ENCODE measurements around the gene AIG1.
"Not testable (repeated sequence)": the region's sequence is repeated elsewhere in the genome, so short reads cannot be mapped to it uniquely, and the experiment has no call there.

The AIG1 gene

DNA sequence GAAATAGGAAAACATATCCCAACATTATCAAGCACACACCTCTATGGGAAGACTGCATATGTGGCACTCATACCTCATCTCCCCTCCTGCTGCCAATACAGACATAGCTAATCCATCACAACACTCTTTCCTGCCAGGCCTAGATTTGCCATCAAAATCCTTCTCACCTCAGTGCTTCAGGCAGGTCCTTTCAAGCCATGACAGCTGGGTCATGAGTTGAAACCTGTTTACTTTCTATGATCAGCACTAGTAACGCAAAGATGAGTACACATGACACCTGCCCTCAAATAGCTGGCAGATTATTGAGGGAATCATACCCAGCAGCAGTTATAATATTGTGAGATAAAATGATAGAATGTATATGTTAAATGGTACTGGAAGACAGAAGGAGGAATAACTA, 183.1 kb downstream of the AIG1 start:
- no peak for DNase-seq

- no peak for DNase-seq
Measured at GRCh38 chr6:143245656-143246055, 185.0 kb downstream of the AIG1 start.

- DNase-seq: not testable (repeated sequence)
Measured at GRCh38 chr6:143246166-143246775, 185.6 kb downstream of the AIG1 start.

DNA sequence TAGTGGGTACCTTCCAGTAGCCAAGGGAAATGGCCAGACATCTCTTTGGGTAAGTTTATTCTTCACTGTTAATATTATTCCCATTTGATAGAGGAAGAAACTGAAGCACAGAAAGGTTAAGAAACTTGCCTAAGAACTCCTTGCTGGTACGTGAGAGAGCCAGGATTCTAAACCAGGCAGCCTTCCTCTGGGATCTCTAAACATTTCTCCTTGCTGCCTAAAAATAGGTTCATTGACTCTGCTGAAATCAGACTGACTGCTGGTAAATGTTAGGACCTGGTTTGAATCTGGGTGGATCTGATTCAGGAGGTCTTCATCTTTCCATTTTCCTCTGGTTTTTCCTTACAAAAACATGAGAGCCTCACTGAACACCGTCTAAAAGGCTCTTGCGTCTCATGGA, 186.9 kb downstream of the AIG1 start:
- no peak for DNase-seq

DNA sequence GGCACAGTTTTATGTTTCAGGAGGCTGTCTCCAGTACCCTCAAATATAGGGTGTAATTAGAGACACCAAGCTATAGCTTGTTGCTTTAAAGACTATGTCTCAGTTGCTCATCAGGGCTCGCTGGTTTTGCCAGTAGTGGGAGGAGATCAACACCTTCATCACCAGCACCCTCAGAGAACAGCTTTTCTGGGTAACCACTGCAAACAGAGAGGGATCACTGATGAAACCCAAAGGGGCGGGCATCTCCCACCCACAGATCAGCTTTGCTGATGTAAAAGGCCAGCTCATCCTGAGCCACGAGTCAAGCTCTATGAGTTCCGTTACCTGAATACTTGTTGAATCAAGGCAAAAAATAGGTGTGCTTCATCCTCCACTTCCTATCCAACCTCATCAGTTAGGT, 187.7 kb downstream of the AIG1 start:
- DNase-seq: peak; percentile 5 to 18

- no peak for DNase-seq
Measured at GRCh38 chr6:143251288-143251687, 190.6 kb downstream of the AIG1 start.

DNA sequence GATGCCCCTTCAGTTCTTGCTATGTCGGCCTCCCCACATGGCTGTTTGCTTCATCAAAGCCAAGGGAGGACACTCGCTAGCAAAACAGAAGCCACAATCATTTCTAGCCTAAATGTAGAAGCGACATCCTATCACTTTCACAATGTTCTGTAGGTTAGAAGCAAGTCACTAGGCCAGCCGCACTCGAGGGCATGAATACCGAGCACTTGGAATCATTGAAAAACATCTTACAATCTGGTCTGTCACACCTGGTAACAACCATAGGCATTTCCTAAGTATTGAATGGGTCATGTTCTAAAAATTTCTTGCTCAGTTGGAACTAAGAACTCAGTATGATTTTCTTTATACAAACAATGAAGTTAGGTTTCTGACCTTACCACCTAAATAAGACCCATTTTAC, 192.3 kb downstream of the AIG1 start:
- no peak for DNase-seq

DNA sequence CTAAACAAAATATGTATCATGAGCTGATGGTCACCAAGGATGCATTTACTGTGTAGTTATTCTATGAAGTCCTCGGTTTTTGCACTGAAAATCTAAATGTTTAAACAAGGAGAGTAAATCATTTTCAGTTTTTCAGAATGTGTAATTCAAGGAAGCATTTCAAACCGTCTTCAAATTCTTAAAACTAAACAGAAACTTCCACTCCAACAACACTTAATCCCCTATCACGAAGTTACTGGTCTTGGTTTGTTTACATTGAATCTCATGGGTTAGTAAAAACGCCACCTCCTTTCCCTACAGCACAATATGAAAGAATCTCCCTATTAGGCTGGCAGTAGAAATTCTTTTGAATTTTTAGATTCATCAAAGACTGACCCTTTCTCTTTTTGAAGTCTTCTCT, 192.9 kb downstream of the AIG1 start:
- no peak for DNase-seq

GRCh38 chr6:143258945-143259344, 198.3 kb downstream of the AIG1 start:
- no peak for DNase-seq

DNA sequence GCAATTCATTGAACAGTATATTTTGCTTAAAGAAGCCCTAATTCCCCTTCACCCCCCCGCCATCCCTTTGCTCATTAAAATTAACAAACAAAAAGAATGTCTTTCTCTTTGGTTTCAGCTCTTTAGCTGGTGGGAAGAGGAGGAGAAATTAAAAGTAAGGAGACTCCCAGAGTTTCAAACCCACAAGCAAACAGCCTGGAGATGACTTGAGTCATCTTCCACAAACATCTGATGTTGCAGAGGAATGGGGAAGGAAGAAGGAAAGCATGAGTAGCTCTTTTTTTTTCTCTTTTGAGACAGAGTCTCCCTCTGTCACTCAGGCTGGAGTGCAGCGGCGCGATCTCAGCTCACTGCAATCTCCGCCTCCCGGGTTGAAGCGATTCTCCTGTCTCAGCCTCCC, 200.2 kb downstream of the AIG1 start:
- no peak for DNase-seq

DNA sequence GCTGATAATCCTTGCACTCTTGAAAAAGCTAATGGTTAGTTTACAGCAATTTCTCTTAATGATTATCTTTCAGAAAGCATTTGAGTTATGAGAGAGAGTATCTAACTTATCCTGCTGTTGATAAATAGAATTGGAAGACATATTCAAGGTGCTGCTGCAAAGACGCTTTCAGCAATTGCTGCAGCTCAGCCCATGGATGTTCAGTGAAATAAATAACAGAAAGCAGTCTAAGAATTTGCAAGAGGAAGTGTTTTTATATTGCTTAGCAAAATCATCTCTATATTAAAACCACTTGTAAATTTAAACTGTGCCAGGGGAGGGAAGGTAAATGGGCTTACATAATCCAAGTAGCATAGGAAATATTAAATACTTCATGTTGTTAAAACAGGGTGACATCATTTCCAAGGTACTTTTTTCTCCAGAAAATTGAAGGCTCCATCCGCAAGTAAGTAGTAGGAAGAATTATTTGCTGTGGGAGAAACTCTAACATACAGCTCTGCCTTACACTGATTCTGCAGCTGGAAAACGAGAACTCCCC, 201.3 kb downstream of the AIG1 start:
- no peak for DNase-seq

DNA sequence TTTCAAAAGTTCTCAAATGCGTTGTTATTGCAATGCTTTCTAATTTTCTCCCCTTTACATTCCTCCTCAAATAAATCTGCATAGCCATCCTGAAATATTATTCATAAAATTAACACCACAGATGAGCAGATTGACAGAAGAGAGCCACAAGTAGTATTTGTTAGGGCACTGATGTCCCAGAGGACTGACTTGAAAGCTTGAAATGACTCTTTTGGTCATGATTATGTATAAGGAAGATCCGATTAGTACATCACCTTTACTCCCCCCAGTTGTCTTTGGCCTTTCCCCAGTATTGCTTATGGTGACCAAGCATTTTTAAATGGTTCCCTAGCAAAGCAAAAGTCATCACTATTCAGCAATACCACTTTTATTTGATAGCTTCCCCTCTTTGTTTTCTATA, 202.2 kb downstream of the AIG1 start:
- DNase-seq: no peak

DNA sequence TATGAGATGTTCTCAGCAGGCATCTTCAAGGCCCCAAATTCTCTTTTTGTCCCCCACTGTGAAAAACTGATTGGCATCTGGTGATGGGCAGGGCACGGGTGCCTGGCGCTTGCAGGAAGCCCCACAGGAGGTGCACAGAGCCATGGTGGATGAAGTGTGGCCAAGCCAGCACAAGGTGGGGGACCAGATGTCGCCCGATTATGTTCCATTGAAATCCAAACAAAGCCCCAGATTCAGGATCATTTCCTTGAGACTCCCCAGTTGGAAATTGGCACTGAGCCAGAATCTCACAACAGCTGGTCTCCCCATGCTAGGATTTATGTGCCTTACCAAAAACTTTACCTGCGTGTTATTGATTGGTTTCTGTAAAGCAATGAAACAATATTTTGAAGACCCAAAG, 203.7 kb downstream of the AIG1 start:
- DNase-seq: no peak

DNA sequence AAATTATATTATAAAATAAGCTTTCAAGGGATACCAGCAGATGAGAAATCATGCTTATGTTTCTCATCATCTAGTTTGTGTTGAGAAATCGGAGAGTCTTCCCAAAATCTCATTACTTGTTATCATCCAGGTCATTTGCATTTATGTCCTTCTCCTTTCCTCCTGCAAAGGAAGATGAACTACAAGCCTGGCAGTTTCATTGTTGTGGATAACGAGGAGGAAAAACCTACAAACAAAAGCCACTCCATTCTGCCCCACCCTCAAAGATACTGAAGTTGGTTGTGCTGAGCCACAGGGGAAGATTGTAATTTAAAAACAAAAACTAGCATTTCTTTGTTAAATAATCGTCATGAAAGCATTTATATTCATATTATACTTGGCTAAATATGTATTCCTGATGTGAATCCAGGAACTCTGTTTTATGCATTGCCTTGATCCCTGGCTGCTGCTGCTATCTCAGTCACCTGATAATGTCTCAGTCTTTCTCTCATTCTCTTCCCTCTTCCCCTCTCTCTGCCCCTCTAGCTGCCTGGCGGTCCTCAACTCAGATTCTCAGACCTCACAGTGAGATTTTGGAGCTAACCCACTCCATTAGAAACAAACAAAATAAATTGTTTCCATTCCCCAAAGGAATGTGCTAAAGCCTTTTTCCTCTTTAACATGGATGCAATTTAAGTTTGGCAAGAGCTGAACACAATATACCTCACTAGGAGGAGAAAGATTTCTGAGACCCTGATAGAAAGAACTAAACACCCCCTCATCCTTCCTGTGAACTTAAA, 204.5 kb downstream of the AIG1 start:
- DNase-seq: no peak

- no peak for DNase-seq
Measured at GRCh38 chr6:143267760-143268159, 207.1 kb downstream of the AIG1 start.

DNA sequence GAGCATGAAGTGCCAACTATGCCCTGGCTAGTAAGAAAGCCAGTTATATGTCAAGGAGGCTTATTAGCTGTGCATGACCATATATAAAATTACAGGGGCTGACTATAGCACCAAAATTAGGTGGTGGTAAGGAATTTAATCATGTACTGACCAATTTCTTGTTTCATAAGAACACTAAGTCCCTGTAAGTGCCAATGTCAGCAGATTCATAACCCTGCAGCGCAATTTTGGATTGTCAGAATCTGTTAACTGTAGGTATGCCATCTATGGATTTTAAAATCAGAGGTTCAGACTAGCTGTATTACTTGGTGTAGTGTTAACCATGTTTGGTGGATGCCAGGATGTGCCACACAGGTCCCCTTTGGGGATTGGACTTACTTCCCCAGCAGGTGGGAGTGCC, 207.8 kb downstream of the AIG1 start:
- DNase-seq: no peak

- DNase-seq: no peak
Measured at GRCh38 chr6:143270026-143270425, 209.3 kb downstream of the AIG1 start.

- DNase-seq: no peak
Measured at GRCh38 chr6:143271024-143271423, 210.3 kb downstream of the AIG1 start.

DNA sequence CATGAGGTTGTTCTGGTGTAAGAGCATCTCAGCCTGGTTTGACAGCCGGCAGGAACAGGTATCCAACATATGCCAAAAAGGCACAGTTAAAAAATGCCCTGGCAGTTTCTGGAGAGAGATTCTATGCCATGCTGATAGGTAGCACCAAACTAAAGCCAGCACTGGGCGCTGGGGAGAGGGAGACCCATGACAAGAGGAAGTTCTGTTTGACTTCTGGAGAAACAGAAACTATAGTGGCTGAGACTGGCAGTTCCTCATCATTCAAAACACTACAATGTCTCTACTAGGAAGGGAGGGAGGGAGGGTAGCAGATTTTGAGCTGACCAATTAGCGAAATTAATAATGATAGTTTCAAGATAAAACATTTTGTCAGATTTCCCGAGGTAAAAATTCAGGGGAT, 215.7 kb downstream of the AIG1 start:
- DNase-seq: no peak

DNA sequence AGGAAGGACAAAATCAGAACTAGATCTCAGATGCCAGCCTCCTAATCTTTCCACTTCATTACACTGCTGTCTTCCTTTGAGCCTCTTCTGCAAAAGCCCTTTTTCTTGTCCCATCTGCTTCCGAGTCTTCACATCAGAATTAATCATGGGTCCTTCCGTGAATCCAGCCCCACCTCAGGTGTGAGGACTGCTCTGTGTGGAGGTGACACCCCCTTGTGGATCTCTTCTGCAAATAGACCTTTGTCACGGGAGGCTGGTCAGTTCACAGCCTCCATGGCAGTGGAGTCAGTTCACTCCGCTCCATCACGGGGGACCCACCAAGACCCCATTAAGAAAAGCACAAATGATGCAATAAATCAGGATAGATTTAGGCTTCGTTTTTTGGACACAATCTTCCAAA, 218.7 kb downstream of the AIG1 start:
- no peak for DNase-seq

- DNase-seq: no peak
Measured at GRCh38 chr6:143283887-143284645, 223.4 kb downstream of the AIG1 start.

DNA sequence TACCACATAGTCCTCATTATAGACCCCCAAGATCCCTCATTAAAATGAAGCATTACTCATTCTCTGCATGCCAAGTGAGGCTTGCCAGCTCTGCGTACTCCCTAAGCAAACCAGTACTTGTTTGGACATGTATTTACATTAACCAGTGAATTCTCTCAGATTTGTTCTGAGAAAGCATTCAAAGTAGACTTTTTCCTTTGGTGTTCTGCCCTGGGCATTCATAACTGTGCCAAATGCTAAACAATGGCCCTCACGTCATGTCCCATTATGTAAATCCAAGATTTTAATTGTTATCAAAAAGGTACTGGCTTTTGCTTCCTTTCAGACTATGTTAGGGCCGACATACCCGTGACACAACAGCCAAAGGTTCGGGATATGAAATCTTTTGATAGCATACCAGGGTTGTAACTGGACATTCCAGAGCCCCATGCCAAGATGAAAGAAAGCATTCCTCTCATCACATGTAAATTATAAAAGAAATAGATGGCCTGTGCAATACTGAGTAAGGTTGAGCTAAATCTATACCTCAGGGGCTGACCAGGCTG, 225.6 kb downstream of the AIG1 start:
- DNase-seq: no peak

DNA sequence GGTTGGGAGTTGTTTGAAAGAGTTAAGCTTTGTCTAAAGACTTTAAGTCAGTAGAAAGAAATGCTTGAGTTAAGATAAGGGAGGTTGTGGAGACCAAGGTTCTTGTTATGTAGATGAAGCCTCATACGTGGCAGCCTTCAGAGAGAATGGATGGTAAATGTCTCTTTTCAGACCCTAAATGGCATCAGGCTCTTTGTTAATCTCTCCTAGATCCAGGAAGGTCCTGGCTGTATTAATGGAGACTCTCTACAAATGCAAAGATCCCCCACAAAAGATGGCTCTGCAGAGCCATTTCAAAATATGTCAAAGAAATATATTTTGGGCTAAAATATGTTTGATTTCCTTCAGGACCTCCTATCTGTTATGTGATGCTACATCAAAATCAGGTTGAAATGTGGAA, 228.2 kb downstream of the AIG1 start:
- no peak for DNase-seq

- DNase-seq: no peak
Measured at GRCh38 chr6:143290206-143290605, 229.5 kb downstream of the AIG1 start.

All from activated CD4-positive, alpha-beta T cell treated with anti-CD3 and anti-CD28 coated beads, Interleukin-2, amount 50 U/mL, for 48 hours (primary cell).